ENCODE results near the gene GAL. TPM values are rescaled to one million over a fixed set of nuclear protein-coding genes. Genes with fewer than 3 reads are reported as not detected.

The GAL gene
- total RNA-seq, 1 donor from 2014 or later, result 1.0 TPM

GRCh38 chr11:68665436-68665835, 18.9 kb upstream of the GAL start:
- no peaks in the 10 kb centered on the region for H3K36me3 ChIP-seq (ENCODE audit: control insufficient read depth in 3 of 3, insufficient read depth in 3 of 3, low read length in 3 of 3)
- H3K27ac ChIP-seq (ENCODE audit: low read depth, low read length), result no peak overlapping the region
- no peaks in the 10 kb centered on the region for H3K4me1 ChIP-seq (ENCODE audit: control insufficient read depth in 3 of 3, insufficient read depth in 3 of 3, low read length in 3 of 3)
- no peak overlapping the region for H3K9ac ChIP-seq (ENCODE audit: low read depth in 1 of 3, low read length in 3 of 3)
- no peaks in the 10 kb centered on the region for H3K9me3 ChIP-seq (ENCODE audit: control insufficient read depth in 3 of 3, low read length in 3 of 3)
- H3K4me3 ChIP-seq (ENCODE audit: low read length in 3 of 3), result no peak overlapping the region
- H3K27me3 ChIP-seq (ENCODE audit: control insufficient read depth in 3 of 3, insufficient read depth in 3 of 3, low read length in 3 of 3), result peaks cover 29 to 46% (median 33%) of the 10 kb centered on the region in 3 donors

- no peak overlapping the region for H3K9ac ChIP-seq (ENCODE audit: low read depth in 1 of 3, low read length in 3 of 3)
- no peaks in the 10 kb centered on the region for H3K4me1 ChIP-seq (ENCODE audit: control insufficient read depth in 3 of 3, insufficient read depth in 3 of 3, low read length in 3 of 3)
- no peak overlapping the region for H3K4me3 ChIP-seq (ENCODE audit: low read length in 3 of 3)
- no peaks in the 10 kb centered on the region for H3K36me3 ChIP-seq (ENCODE audit: control insufficient read depth in 3 of 3, insufficient read depth in 3 of 3, low read length in 3 of 3)
- no peak overlapping the region for H3K27ac ChIP-seq (ENCODE audit: low read depth, low read length)
- peaks cover 23 to 43% (median 29%) of the 10 kb centered on the region in 3 donors for H3K27me3 ChIP-seq (ENCODE audit: control insufficient read depth in 3 of 3, insufficient read depth in 3 of 3, low read length in 3 of 3)
- H3K9me3 ChIP-seq (ENCODE audit: control insufficient read depth in 3 of 3, low read length in 3 of 3), result no peaks in the 10 kb centered on the region
Measured at GRCh38 chr11:68666849-68667248, 17.5 kb upstream of the GAL start.

- Histone ChIP-seq H3K4me1 (ENCODE audit: control insufficient read depth in 3 of 3, insufficient read depth in 3 of 3, low read length in 3 of 3) (no peaks in the 10 kb centered on the region), H3K27me3 (ENCODE audit: control insufficient read depth in 3 of 3, insufficient read depth in 3 of 3, low read length in 3 of 3) (peaks cover 26 to 36% (median 31%) of the 10 kb centered on the region in 3 donors), H3K36me3 (ENCODE audit: control insufficient read depth in 3 of 3, insufficient read depth in 3 of 3, low read length in 3 of 3) (no peaks in the 10 kb centered on the region), H3K9me3 (ENCODE audit: control insufficient read depth in 3 of 3, low read length in 3 of 3) (no peaks in the 10 kb centered on the region), H3K4me3 (ENCODE audit: low read length in 3 of 3) (no peak overlapping the region), H3K9ac (ENCODE audit: low read depth in 1 of 3, low read length in 3 of 3) (no peak overlapping the region), H3K27ac (ENCODE audit: low read depth, low read length) (no peak overlapping the region)
Measured at GRCh38 chr11:68667511-68668500, 16.5 kb upstream of the GAL start.

GRCh38 chr11:68669301-68670090, 14.8 kb upstream of the GAL start:
- Histone ChIP-seq H3K27me3 (ENCODE audit: control insufficient read depth in 3 of 3, insufficient read depth in 3 of 3, low read length in 3 of 3) (peaks cover 22 to 26% (median 24%) of the 10 kb centered on the region in 3 donors), H3K36me3 (ENCODE audit: control insufficient read depth in 3 of 3, insufficient read depth in 3 of 3, low read length in 3 of 3) (no peaks in the 10 kb centered on the region), H3K4me3 (ENCODE audit: low read length in 3 of 3) (no peak overlapping the region), H3K27ac (ENCODE audit: low read depth, low read length) (no peak overlapping the region), H3K9ac (ENCODE audit: low read depth in 1 of 3, low read length in 3 of 3) (no peak overlapping the region), H3K4me1 (ENCODE audit: control insufficient read depth in 3 of 3, insufficient read depth in 3 of 3, low read length in 3 of 3) (no peaks in the 10 kb centered on the region), H3K9me3 (ENCODE audit: control insufficient read depth in 3 of 3, low read length in 3 of 3) (peaks cover 0 to 3% (median 3%) of the 10 kb centered on the region in 3 donors)

- Histone ChIP-seq H3K27ac (ENCODE audit: low read depth, low read length) (no peak overlapping the region), H3K36me3 (ENCODE audit: control insufficient read depth in 3 of 3, insufficient read depth in 3 of 3, low read length in 3 of 3) (no peaks in the 10 kb centered on the region), H3K4me3 (ENCODE audit: low read length in 3 of 3) (no peak overlapping the region), H3K27me3 (ENCODE audit: control insufficient read depth in 3 of 3, insufficient read depth in 3 of 3, low read length in 3 of 3) (peaks cover 14 to 17% (median 17%) of the 10 kb centered on the region in 3 donors), H3K4me1 (ENCODE audit: control insufficient read depth in 3 of 3, insufficient read depth in 3 of 3, low read length in 3 of 3) (no peaks in the 10 kb centered on the region), H3K9ac (ENCODE audit: low read depth in 1 of 3, low read length in 3 of 3) (no peak overlapping the region), H3K9me3 (ENCODE audit: control insufficient read depth in 3 of 3, low read length in 3 of 3) (peaks cover 0 to 3% (median 3%) of the 10 kb centered on the region in 3 donors)
Measured at GRCh38 chr11:68670208-68670992, 13.9 kb upstream of the GAL start.

- peaks cover 0 to 2% (median 0%) of the 10 kb centered on the region in 3 donors for H3K4me1 ChIP-seq (ENCODE audit: control insufficient read depth in 3 of 3, insufficient read depth in 3 of 3, low read length in 3 of 3)
- no peak overlapping the region for H3K27ac ChIP-seq (ENCODE audit: low read depth, low read length)
- peaks cover 7 to 17% (median 9%) of the 10 kb centered on the region in 3 donors for H3K27me3 ChIP-seq (ENCODE audit: control insufficient read depth in 3 of 3, insufficient read depth in 3 of 3, low read length in 3 of 3)
- H3K9ac ChIP-seq (ENCODE audit: low read depth in 1 of 3, low read length in 3 of 3), result no peak overlapping the region
- no peaks in the 10 kb centered on the region for H3K36me3 ChIP-seq (ENCODE audit: control insufficient read depth in 3 of 3, insufficient read depth in 3 of 3, low read length in 3 of 3)
- H3K9me3 ChIP-seq (ENCODE audit: control insufficient read depth in 3 of 3, low read length in 3 of 3), result peaks cover 0 to 3% (median 3%) of the 10 kb centered on the region in 3 donors
- no peak overlapping the region for H3K4me3 ChIP-seq (ENCODE audit: low read length in 3 of 3)
Measured at GRCh38 chr11:68673306-68673945, 10.9 kb upstream of the GAL start.

GRCh38 chr11:68673991-68674390, 10.4 kb upstream of the GAL start:
- peaks cover 0 to 3% (median 3%) of the 10 kb centered on the region in 3 donors for H3K9me3 ChIP-seq (ENCODE audit: control insufficient read depth in 3 of 3, low read length in 3 of 3)
- no peaks in the 10 kb centered on the region for H3K36me3 ChIP-seq (ENCODE audit: control insufficient read depth in 3 of 3, insufficient read depth in 3 of 3, low read length in 3 of 3)
- H3K4me3 ChIP-seq (ENCODE audit: low read length in 3 of 3), result no peak overlapping the region
- H3K27me3 ChIP-seq (ENCODE audit: control insufficient read depth in 3 of 3, insufficient read depth in 3 of 3, low read length in 3 of 3), result peaks cover 9 to 17% (median 11%) of the 10 kb centered on the region in 3 donors
- H3K27ac ChIP-seq (ENCODE audit: low read depth, low read length), result no peak overlapping the region
- H3K4me1 ChIP-seq (ENCODE audit: control insufficient read depth in 3 of 3, insufficient read depth in 3 of 3, low read length in 3 of 3), result peaks cover 0 to 2% (median 0%) of the 10 kb centered on the region in 3 donors
- H3K9ac ChIP-seq (ENCODE audit: low read depth in 1 of 3, low read length in 3 of 3), result no peak overlapping the region

GRCh38 chr11:68674461-68674860, 9.9 kb upstream of the GAL start:
- Histone ChIP-seq H3K27ac (ENCODE audit: low read depth, low read length) (no peak overlapping the region), H3K9me3 (ENCODE audit: control insufficient read depth in 3 of 3, low read length in 3 of 3) (peaks cover 0 to 3% (median 3%) of the 10 kb centered on the region in 3 donors), H3K36me3 (ENCODE audit: control insufficient read depth in 3 of 3, insufficient read depth in 3 of 3, low read length in 3 of 3) (no peaks in the 10 kb centered on the region), H3K4me3 (ENCODE audit: low read length in 3 of 3) (no peak overlapping the region), H3K27me3 (ENCODE audit: control insufficient read depth in 3 of 3, insufficient read depth in 3 of 3, low read length in 3 of 3) (peaks cover 5 to 18% (median 11%) of the 10 kb centered on the region in 3 donors), H3K9ac (ENCODE audit: low read depth in 1 of 3, low read length in 3 of 3) (no peak overlapping the region), H3K4me1 (ENCODE audit: control insufficient read depth in 3 of 3, insufficient read depth in 3 of 3, low read length in 3 of 3) (peaks cover 0 to 2% (median 0%) of the 10 kb centered on the region in 3 donors)

GRCh38 chr11:68677432-68677831, 6.9 kb upstream of the GAL start:
- H3K27ac ChIP-seq (ENCODE audit: low read depth, low read length), result no peak overlapping the region
- H3K4me1 ChIP-seq (ENCODE audit: control insufficient read depth in 3 of 3, insufficient read depth in 3 of 3, low read length in 3 of 3), result peaks cover 0 to 2% (median 0%) of the 10 kb centered on the region in 3 donors
- no peak overlapping the region for H3K9ac ChIP-seq (ENCODE audit: low read depth in 1 of 3, low read length in 3 of 3)
- H3K27me3 ChIP-seq (ENCODE audit: control insufficient read depth in 3 of 3, insufficient read depth in 3 of 3, low read length in 3 of 3), result peaks cover 3 to 23% (median 10%) of the 10 kb centered on the region in 3 donors
- peaks cover 0 to 3% (median 3%) of the 10 kb centered on the region in 3 donors for H3K9me3 ChIP-seq (ENCODE audit: control insufficient read depth in 3 of 3, low read length in 3 of 3)
- no peaks in the 10 kb centered on the region for H3K36me3 ChIP-seq (ENCODE audit: control insufficient read depth in 3 of 3, insufficient read depth in 3 of 3, low read length in 3 of 3)
- H3K4me3 ChIP-seq (ENCODE audit: low read length in 3 of 3), result no peak overlapping the region
